Neural cell (in vitro differentiated cells): ENCODE measurements around the gene C7orf25. TPM values are rescaled to one million over a fixed set of nuclear protein-coding genes. Genes with fewer than 3 reads are reported as not detected.

Experiments
- H2AFZ ChIP-seq: fragments of 200-600, 300-800 bp; sonication (generic), shearing (Covaris generic); 2 replicates; pipeline ENCODE4 v1.6.0; 2014; ENCODE audit warnings: low read depth, mild to moderate bottlenecking, antibody characterized with exemption, low read length, moderate library complexity
- H3F3A ChIP-seq: fragments of 200-600 bp; shearing (Covaris generic); 2 replicates; pipeline ENCODE4 v1.6.1; 2016; ENCODE audit warnings: mild to moderate bottlenecking, moderate library complexity, mixed read lengths, antibody characterized with exemption, low read length; ENCODE audit not compliant: insufficient read depth, poor library complexity, severe bottlenecking
- H3K27ac ChIP-seq: fragments of 200-600, 300-800 bp; sonication (generic), shearing (Covaris generic); 2 replicates; pipeline ENCODE4 v1.5.1; 2014; ENCODE audit warnings: mild to moderate bottlenecking, low read length, moderate library complexity
- H3K27me3 ChIP-seq: fragments of 300-800, 200-600 bp; sonication (generic), shearing (Covaris generic); 2 replicates; pipeline ENCODE4 v1.6.0; 2014; ENCODE audit warnings: mild to moderate bottlenecking, low read depth, low read length, moderate library complexity; ENCODE audit not compliant: insufficient read depth
- H3K36me3 ChIP-seq: fragments of 300-800, 200-600 bp; sonication (generic), shearing (Covaris generic); 2 replicates; pipeline ENCODE4 v1.5.1; 2014; ENCODE audit warnings: mild to moderate bottlenecking, antibody characterized with exemption, low read length, moderate library complexity; ENCODE audit not compliant: insufficient read depth
- H3K4me2 ChIP-seq: fragments of 300-800, 200-600 bp; sonication (generic), shearing (Covaris generic); 2 replicates; pipeline ENCODE4 v1.6.0; 2014; ENCODE audit warnings: mild to moderate bottlenecking, low read length
- H3K4me3 ChIP-seq: fragments of 300-800, 200-600 bp; sonication (generic), shearing (Covaris generic); 2 replicates; pipeline ENCODE4 v1.5.1; 2014; ENCODE audit warnings: mild to moderate bottlenecking, low read length, moderate library complexity
- H3K79me2 ChIP-seq: fragments of 200-600 bp; shearing (Covaris generic); replicated peaks from 2 replicates; pipeline ENCODE4 v1.6.0; 2014; ENCODE audit warnings: mild to moderate bottlenecking, low read length, moderate library complexity; ENCODE audit not compliant: insufficient read depth
- H3K9ac ChIP-seq: fragments of 300-800, 200-600 bp; sonication (generic), shearing (Covaris generic); 2 replicates; pipeline ENCODE4 v1.6.1; 2016; ENCODE audit warnings: mild to moderate bottlenecking, low read length, mixed read lengths
- H3K9me2 ChIP-seq: fragments of 200-600 bp; shearing (Covaris generic); 2 replicates; pipeline ENCODE4 v1.6.1; 2016; ENCODE audit warnings: mild to moderate bottlenecking, low read length, mixed read lengths; ENCODE audit not compliant: insufficient read depth
- H3K9me3 ChIP-seq: fragments of 200-600, 300-800 bp; sonication (generic), shearing (Covaris generic); 2 replicates; pipeline ENCODE4 v1.6.1; 2016; ENCODE audit warnings: mild to moderate bottlenecking, mixed run types, low read length, moderate library complexity, mixed read lengths
- H4K20me1 ChIP-seq: fragments of 200-600 bp; shearing (Covaris generic); 2 replicates; pipeline ENCODE4 v1.6.1; 2016; ENCODE audit warnings: mild to moderate bottlenecking, mixed run types; ENCODE audit not compliant: insufficient read depth
- EP300 ChIP-seq: fragments of 450-650 bp; conservative IDR thresholded peaks from 2 replicates; pipeline ENCODE4 v1.6.1; 2014; ENCODE audit warnings: antibody characterized with exemption, mild to moderate bottlenecking, moderate library complexity; ENCODE audit not compliant: poor library complexity, severe bottlenecking
- EZH2 ChIP-seq: fragments of 200-600, 300-800 bp; shearing (Covaris generic), sonication (generic); IDR thresholded peaks from 2 replicates; pipeline ENCODE4 v1.6.1; 2014; ENCODE audit warnings: antibody characterized with exemption, low read length, borderline replicate concordance, mild to moderate bottlenecking; ENCODE audit not compliant: insufficient read depth, poor library complexity, severe bottlenecking
- MXI1 ChIP-seq: fragments of 450-650 bp; conservative IDR thresholded peaks from 2 replicates; pipeline ENCODE4 v1.6.1; 2014; ENCODE audit warnings: antibody characterized with exemption, mild to moderate bottlenecking; ENCODE audit not compliant: poor library complexity, severe bottlenecking
- POLR2AphosphoS5 ChIP-seq: IDR thresholded peaks from 2 replicates; pipeline ENCODE4 v1.6.1; 2012
- RAD21 ChIP-seq: fragments of 450-650 bp; conservative IDR thresholded peaks from 2 replicates; pipeline ENCODE4 v1.6.1; 2014; ENCODE audit warnings: antibody characterized with exemption, mild to moderate bottlenecking, moderate library complexity
- SMC3 ChIP-seq: fragments of 450-650 bp; conservative IDR thresholded peaks from 2 replicates; pipeline ENCODE4 v1.6.1; 2014; ENCODE audit warnings: antibody characterized with exemption, mild to moderate bottlenecking, moderate library complexity; ENCODE audit not compliant: poor library complexity
- TAF1 ChIP-seq: IDR thresholded peaks from 2 replicates; pipeline ENCODE4 v1.6.1; 2012; ENCODE audit warnings: low read depth
- polyA plus RNA-seq: library from polyadenylated mRNA; depleted of rRNA; stranded (reverse); fragments of >200 nt; gene quantifications from 2 replicates; pipeline ENCODE4 v1.2.3, GENCODE V29; 2014
- TF ChIP-seq, protein P1 (sequence below): fragments of 450-650 bp; IDR thresholded peaks from 2 replicates; pipeline ENCODE4 v1.5.1; 2014; ENCODE audit warnings: antibody characterized with exemption, mild to moderate bottlenecking, moderate library complexity; ENCODE audit not compliant: poor library complexity, severe bottlenecking
- TF ChIP-seq, protein P2 (sequence below): IDR thresholded peaks from 2 replicates; pipeline ENCODE4 v1.6.1; 2012; ENCODE audit warnings: borderline replicate concordance

C7orf25 gene
- polyA plus RNA-seq, 1 donor from 2014 or later = 3.9 TPM

- H3K9me2 ChIP-seq = no peaks in the 10 kb centered on the region
- no peaks in the 10 kb centered on the region for H3K9me3 ChIP-seq
Measured at GRCh38 chr7:42869131-42870020, 42.5 kb downstream of the C7orf25 start.

GRCh38 chr7:42868480-42868879, 43.4 kb downstream of the C7orf25 start:
- TF ChIP-seq EZH2 (no peak), RAD21 (no peak), TAF1 (no peak), SMC3 (no peak), MXI1 (no peak), EP300 (no peak), POLR2AphosphoS5 (no peak)
- TF ChIP-seq, protein P1, sequence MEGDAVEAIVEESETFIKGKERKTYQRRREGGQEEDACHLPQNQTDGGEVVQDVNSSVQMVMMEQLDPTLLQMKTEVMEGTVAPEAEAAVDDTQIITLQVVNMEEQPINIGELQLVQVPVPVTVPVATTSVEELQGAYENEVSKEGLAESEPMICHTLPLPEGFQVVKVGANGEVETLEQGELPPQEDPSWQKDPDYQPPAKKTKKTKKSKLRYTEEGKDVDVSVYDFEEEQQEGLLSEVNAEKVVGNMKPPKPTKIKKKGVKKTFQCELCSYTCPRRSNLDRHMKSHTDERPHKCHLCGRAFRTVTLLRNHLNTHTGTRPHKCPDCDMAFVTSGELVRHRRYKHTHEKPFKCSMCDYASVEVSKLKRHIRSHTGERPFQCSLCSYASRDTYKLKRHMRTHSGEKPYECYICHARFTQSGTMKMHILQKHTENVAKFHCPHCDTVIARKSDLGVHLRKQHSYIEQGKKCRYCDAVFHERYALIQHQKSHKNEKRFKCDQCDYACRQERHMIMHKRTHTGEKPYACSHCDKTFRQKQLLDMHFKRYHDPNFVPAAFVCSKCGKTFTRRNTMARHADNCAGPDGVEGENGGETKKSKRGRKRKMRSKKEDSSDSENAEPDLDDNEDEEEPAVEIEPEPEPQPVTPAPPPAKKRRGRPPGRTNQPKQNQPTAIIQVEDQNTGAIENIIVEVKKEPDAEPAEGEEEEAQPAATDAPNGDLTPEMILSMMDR = no peak
- TF ChIP-seq, protein P2, sequence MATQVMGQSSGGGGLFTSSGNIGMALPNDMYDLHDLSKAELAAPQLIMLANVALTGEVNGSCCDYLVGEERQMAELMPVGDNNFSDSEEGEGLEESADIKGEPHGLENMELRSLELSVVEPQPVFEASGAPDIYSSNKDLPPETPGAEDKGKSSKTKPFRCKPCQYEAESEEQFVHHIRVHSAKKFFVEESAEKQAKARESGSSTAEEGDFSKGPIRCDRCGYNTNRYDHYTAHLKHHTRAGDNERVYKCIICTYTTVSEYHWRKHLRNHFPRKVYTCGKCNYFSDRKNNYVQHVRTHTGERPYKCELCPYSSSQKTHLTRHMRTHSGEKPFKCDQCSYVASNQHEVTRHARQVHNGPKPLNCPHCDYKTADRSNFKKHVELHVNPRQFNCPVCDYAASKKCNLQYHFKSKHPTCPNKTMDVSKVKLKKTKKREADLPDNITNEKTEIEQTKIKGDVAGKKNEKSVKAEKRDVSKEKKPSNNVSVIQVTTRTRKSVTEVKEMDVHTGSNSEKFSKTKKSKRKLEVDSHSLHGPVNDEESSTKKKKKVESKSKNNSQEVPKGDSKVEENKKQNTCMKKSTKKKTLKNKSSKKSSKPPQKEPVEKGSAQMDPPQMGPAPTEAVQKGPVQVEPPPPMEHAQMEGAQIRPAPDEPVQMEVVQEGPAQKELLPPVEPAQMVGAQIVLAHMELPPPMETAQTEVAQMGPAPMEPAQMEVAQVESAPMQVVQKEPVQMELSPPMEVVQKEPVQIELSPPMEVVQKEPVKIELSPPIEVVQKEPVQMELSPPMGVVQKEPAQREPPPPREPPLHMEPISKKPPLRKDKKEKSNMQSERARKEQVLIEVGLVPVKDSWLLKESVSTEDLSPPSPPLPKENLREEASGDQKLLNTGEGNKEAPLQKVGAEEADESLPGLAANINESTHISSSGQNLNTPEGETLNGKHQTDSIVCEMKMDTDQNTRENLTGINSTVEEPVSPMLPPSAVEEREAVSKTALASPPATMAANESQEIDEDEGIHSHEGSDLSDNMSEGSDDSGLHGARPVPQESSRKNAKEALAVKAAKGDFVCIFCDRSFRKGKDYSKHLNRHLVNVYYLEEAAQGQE = no peak
- H3K9me2 ChIP-seq = no peaks in the 10 kb centered on the region

More at GRCh38 chr7:42869131-42870020, 42.5 kb downstream of the C7orf25 start:
- TF ChIP-seq POLR2AphosphoS5 (no peak), EP300 (no peak), TAF1 (no peak), SMC3 (no peak), MXI1 (no peak), RAD21 (no peak), EZH2 (no peak)
- TF ChIP-seq, protein P2 = no peak
- TF ChIP-seq, protein P1 = no peak
- no peak overlapping the region for H3K4me3 ChIP-seq
- no peak overlapping the region for H2AFZ ChIP-seq
- H3K9ac ChIP-seq = no peak overlapping the region
- H3K36me3 ChIP-seq = no peaks in the 10 kb centered on the region
- H3K27ac ChIP-seq = no peak overlapping the region
- no peak overlapping the region for H3K4me2 ChIP-seq
- H3K79me2 ChIP-seq = no peaks in the 10 kb centered on the region
- H3F3A ChIP-seq = no peaks in the 10 kb centered on the region
- no peaks in the 10 kb centered on the region for H3K27me3 ChIP-seq
- H4K20me1 ChIP-seq = no peaks in the 10 kb centered on the region

More at GRCh38 chr7:42868480-42868879, 43.4 kb downstream of the C7orf25 start:
- H3K9me3 ChIP-seq = no peaks in the 10 kb centered on the region
- no peaks in the 10 kb centered on the region for H3F3A ChIP-seq
- no peaks in the 10 kb centered on the region for H3K36me3 ChIP-seq
- H3K4me2 ChIP-seq = no peak overlapping the region
- H3K79me2 ChIP-seq = no peaks in the 10 kb centered on the region
- no peaks in the 10 kb centered on the region for H3K27me3 ChIP-seq
- H3K9ac ChIP-seq = no peak overlapping the region
- no peak overlapping the region for H3K4me3 ChIP-seq
- no peaks in the 10 kb centered on the region for H4K20me1 ChIP-seq
- H3K27ac ChIP-seq = no peak overlapping the region
- H2AFZ ChIP-seq = no peak overlapping the region
